Measurements from ENCODE around the gene HOXD8.

DNA sequence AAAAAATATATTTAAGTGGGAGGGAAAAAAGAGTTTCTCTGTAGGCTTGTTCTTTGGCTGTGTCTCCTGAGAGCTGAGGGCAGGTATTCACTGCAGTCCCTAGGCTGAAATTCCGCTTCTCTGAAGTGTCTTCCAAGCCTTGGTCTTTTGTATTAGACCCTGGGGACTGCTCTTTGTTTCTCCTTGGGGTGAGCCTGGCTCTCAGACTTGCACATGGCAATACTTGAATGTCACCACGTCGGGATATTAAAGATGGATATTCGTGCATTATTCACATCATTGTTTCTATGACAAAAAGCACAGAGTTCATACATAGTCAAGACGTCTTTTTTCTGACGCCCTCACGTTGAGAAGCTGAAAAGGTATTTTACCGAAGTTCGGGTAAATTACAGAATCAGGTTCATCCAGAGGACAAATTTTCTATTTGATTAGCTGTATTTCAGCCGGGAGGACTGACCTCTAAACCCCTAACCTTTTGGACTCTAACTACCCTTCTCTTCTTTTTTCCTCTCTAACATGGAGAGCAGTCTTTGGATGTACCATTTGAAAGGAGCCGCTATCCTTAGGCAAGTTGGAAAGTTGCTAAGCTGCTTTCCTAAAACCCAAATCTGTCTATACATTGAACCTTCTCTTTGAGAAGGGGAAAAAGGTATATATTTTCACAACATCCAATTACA, 25.2 kb downstream of the HOXD8 start:
- no peak for TF ChIP-seq POLR2A (IDR thresholded peaks at IDR 0.05)
- TF ChIP-seq, protein P1, sequence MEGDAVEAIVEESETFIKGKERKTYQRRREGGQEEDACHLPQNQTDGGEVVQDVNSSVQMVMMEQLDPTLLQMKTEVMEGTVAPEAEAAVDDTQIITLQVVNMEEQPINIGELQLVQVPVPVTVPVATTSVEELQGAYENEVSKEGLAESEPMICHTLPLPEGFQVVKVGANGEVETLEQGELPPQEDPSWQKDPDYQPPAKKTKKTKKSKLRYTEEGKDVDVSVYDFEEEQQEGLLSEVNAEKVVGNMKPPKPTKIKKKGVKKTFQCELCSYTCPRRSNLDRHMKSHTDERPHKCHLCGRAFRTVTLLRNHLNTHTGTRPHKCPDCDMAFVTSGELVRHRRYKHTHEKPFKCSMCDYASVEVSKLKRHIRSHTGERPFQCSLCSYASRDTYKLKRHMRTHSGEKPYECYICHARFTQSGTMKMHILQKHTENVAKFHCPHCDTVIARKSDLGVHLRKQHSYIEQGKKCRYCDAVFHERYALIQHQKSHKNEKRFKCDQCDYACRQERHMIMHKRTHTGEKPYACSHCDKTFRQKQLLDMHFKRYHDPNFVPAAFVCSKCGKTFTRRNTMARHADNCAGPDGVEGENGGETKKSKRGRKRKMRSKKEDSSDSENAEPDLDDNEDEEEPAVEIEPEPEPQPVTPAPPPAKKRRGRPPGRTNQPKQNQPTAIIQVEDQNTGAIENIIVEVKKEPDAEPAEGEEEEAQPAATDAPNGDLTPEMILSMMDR (IDR thresholded peaks at IDR 0.05): no peak

Measured in ovary (tissue), 3 donors.